Nasal cavity respiratory epithelium epithelial cell of viscerocranial mucosa (primary cell): ENCODE measurements around the gene NEK9. TPM values are rescaled to one million over a fixed set of nuclear protein-coding genes. Genes with fewer than 3 reads are reported as not detected.

Experiments used
- total RNA-seq: library from RNA; depleted of rRNA; stranded (reverse); fragments of >200 nt; gene quantifications from 2 replicates; pipeline ENCODE4 v1.2.3, GENCODE V29; 2014

The NEK9 gene
- total RNA-seq, result 39.3 and 40.4 TPM in 2 replicates

GRCh38 chr14:75126679-75127473, at the start of gene NEK9:
Gene NEK9 (minus strand): TSS chr14:75127048. CDS start chr14:75126921, 127 bp downstream.

GRCh38 chr14:75176142-75176820, 49.4 kb upstream of the NEK9 start, which contains the start of gene TMED10:
Gene TMED10 (minus strand): TSS chr14:75176612. CDS start chr14:75176579, 33 bp downstream.

GRCh38 chr14:75069121-75069810, 57.6 kb downstream of the NEK9 start, which contains the start of gene ZC2HC1C:
Gene ZC2HC1C (plus strand): TSS chr14:75069641. CDS start chr14:75070574, 933 bp downstream.

GRCh38 chr14:75063491-75064204, 63.2 kb downstream of the NEK9 start, which contains the start of gene ACYP1:
Gene ACYP1 (minus strand): TSS chr14:75064024. CDS start chr14:75063553, 471 bp downstream.

DNA sequence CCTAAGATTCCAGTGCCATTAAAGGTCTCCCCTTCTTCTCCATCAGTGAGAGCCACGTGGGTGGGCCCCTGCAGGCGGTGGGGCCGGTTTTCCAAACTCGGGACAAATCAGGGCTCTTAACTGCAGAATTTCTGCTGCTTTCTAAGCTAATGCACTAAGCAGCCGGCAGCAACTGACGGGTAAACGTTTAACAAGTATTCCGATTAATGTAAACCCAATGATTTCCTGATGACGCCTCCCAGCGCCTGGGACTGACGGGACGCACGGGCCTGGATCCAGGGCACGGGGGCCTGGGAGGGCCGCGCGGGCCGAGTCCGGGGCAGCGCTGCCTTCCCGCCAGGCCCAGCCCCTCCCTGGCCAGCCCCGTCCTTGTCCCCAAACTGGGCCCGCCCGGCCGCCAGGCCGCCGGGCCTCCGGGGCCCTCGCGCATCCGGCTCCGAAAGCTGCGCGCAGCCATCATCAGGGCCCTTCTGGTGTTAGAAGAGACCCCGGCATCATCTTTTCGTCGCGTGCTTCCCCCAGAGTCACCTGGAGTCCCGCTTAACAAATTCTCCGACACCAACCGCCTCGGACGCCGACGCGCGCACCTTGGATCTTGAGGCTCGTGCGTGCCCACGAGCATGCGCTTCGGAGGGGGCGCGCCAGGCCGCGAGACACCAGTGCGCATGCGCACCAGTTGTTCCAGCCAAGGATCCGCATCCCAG, 75.8 kb downstream of the NEK9 start, which contains the start of gene MLH3:
Gene MLH3 (minus strand): TSS at position 616 of the 704 bp plus-strand sequence. CDS start 1,812 bp downstream, outside the sequence.

Other genes starting within 250 kb of the NEK9 start
- gene DLST, start 245.1 kb downstream of the NEK9 start, total RNA-seq, result 58.8 and 81.3 TPM in 2 replicates
- gene RPS6KL1, start 203.8 kb downstream of the NEK9 start, total RNA-seq, result 0.43 and 9.6 TPM in 2 replicates
- 41.9 and 45.8 TPM in 2 replicates for gene PGF, start 171.5 kb downstream of the NEK9 start, total RNA-seq
- gene EIF2B2, start 124.1 kb downstream of the NEK9 start, total RNA-seq, result 64.3 and 69.4 TPM in 2 replicates
- gene MLH3, start 75.6 kb downstream of the NEK9 start, total RNA-seq, result 20.6 and 24.6 TPM in 2 replicates
- 4.6 and 6.8 TPM in 2 replicates for gene ACYP1, start 63.0 kb downstream of the NEK9 start, total RNA-seq
- gene ZC2HC1C, start 57.4 kb downstream of the NEK9 start, total RNA-seq, result 0.68 and 0.71 TPM in 2 replicates
- 306 and 314 TPM in 2 replicates for gene TMED10, start 49.6 kb upstream of the NEK9 start, total RNA-seq
- gene FOS, start 151.8 kb upstream of the NEK9 start, total RNA-seq, result 72.8 and 177 TPM in 2 replicates